ENCODE results near the gene LAMA2.
A peak's percentile ranks its signal among the peaks of the same experiment; 100 is the strongest.

Gene LAMA2

DNA sequence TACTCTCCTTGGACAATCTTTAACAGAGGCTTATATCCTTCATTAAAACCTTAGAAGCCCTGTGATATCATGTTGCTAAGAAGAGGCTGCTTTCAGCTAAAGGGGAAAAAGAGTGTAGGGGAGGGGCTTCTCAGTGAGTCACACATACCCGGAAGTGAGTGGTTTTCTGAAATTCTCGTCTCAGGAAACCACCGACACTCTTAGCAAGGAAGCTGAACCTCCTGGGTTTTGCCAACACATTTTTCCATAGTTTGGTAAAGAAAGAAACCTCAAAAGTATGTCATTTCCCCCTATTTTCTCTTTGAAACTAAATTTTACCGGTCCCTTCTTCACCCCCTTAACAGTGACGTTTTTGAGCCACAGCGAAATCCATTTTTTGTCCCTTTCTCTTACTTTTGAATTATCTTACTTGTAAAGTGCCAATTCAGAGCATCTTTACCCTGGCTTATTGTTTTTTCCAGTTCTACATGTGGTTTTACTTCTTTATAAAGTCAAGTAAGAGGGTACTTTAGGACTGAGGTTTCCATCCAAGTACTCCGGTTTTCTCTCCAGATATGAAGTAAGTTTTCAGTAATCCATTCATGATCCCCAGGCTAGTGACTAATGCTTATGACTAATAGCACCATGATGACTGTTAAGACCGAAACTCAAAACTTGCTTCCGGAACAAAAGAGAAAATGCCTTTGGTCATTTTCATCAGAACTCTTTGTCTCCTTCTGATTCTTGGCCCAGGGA is 607.8 kb downstream of the LAMA2 start:
- DNase-seq (ENCODE audit: low spot score) = no peak

DNA sequence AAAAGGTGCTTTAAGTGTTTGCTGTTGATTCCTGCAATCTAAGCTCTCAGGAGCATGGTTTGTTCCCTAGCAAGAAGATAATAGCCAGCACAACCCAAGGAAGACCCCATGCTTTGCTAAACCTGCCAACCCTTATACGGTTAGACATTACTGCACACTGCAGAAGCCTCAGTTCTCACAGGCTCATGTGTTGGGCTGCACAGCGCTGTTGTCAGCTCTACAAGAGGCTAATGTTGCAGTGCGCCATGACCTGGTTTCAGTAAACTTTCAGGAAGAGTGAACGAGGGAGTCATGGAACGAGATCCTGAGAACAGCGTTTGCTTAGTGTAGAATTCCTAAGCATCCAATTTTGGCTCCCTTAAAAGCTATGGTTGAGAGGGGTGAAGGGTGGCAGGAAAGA is 608.5 kb downstream of the LAMA2 start:
- no peak for DNase-seq (ENCODE audit: low spot score)

DNA sequence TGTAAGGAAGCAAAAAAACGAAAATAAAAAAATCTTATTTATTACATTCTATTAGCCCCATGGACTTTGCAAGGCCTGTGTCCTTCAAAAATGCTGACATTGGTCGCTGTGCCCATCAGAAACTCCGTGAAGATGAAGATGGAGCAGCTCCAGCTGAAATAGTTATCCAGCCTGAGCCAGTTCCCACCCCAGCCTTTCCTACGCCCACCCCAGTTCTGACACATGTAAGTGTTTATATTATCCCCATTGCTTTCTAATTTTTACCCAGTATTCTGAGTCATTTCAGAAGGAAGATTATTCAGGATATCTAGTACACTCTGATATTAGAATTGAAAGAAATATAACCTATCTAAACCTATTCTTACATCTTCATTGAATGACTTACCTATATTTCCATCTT is 609.3 kb downstream of the LAMA2 start:
- no peak for DNase-seq (ENCODE audit: low spot score)

DNA sequence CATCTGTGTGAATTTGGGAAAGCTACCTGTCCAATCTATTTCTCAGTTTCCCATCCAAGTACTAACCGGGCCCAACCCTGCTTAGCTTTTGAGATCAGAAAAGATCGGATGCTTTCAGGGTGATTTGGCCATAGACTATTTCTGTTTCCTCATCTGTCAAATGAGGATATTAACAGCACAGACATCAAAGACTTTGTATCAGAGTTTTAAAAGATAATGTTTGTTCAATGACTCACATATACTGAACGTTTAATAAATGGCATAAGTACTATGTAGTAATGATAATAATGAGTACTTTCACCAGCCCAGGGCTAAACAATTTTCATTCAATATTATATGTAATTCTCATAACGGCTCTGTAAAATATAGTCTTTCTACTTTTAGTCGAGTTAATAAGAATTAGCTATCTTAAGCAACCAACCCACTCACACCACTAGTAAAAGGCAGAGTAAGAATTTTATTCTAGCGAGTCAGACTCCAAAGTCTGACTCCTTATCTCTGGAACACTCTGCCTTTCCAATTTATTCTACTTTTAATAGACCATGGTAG is 610.5 kb downstream of the LAMA2 start:
- DNase-seq (ENCODE audit: low spot score) = no peak

DNA sequence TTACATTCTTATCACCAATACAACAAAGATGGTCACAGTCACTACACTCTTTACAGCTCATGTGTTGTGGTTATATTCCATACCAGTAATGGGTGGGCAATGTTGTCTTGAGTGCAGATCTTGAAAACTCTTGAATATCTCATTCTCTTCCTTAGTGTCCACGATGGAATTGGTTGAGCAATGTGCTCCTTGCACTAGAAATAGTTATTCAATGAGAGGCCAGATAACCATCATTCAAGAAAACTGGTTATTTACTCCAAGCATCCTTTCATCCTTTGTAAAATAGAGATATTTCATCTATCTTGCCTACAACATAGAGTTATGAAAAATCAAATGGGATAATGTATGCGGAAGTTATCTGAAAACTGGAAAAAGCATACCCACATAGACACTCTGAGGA is 611.2 kb downstream of the LAMA2 start:
- DNase-seq (ENCODE audit: low spot score) = no peak

GRCh38 chr6:129494586-129494985 is 611.6 kb downstream of the LAMA2 start:
- no peak for DNase-seq (ENCODE audit: low spot score)

DNA sequence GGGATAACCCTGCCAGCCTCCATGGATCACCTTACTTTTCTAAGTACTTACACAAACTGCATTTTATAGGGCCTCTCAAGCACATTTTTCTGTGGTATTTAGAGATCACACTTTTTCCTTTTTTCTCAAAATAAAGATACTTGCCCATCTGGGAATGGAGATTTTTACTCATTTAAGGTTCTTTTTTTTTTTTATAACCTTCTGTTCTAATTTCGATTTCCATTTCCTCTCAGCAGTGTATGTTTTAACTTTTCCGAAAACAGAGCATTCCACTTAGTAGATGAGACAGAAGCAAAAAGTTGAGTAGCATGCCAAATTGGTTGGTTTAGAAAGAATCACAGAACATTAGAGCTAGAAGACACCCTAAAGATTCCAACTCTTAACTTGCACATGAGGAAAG is 612.7 kb downstream of the LAMA2 start:
- DNase-seq (ENCODE audit: low spot score) = no peak

DNA sequence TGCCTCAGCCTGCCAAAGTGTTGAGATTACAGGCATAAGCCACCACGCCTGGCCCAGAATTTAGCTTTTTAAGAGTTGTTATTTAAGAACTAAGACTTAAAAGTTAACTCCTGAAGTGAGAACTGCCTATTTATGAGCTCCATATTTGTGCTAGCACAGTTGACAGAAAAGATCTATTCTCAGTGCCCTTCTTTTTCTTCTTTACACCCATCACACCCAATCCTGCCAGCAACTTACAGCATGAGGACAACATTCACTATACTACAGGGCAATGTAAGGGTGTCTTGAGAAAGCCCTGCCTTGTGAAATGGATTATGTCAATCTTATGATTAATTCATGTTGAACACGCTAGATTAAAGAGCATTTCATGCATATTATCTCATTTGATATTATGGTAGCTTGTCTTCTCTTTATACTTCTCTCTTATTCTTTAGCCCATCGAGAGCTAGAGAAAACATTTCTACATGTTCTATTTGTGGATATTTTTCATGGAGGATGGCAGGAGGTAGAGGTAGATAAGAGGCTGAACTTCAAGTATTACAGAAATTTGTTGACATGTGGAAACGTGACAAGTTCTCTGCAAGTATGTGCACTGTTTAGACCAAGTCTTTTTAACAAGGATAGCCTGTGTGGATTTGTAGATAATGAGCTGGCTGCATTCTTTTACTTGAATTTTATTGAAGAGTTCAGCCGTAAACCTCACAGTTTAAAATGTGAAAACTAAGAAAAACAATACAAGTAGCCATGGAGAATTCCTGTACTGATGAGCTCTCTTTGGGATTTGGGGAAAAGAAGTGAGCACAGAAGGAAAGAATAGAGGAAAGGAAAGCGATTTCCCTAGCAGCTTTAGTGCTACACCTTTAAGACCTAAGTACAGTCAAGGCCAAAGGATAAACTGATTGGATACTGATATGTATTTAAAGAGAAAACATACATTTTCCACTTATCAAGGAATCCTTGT is 614.8 kb downstream of the LAMA2 start:
- DNase-seq (ENCODE audit: low spot score) = no peak

- DNase-seq (ENCODE audit: low spot score) = no peak
Observed at GRCh38 chr6:129498541-129498940, 615.6 kb downstream of the LAMA2 start.

GRCh38 chr6:129498950-129499842 is 616.3 kb downstream of the LAMA2 start:
- peak; percentile 71 for DNase-seq (ENCODE audit: low spot score)

DNA sequence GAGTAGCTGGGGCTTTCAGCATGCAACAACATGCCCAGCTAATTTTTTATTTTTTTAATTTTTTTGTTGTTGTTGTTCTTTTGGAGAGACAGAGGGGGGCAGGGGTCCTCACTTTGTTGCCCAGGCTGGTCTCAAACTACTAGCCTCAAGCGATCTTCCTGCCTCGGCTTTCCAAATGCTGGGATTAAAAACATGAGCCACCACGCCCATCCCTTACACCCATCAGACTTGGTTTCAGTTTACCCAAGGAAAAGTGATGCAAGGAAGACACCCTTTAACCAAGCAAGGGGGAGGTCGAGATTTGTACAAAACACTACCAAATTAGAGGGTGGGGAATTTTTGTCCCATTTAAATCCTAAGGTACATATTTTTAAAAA is 616.9 kb downstream of the LAMA2 start:
- DNase-seq (ENCODE audit: low spot score) = no peak

DNA sequence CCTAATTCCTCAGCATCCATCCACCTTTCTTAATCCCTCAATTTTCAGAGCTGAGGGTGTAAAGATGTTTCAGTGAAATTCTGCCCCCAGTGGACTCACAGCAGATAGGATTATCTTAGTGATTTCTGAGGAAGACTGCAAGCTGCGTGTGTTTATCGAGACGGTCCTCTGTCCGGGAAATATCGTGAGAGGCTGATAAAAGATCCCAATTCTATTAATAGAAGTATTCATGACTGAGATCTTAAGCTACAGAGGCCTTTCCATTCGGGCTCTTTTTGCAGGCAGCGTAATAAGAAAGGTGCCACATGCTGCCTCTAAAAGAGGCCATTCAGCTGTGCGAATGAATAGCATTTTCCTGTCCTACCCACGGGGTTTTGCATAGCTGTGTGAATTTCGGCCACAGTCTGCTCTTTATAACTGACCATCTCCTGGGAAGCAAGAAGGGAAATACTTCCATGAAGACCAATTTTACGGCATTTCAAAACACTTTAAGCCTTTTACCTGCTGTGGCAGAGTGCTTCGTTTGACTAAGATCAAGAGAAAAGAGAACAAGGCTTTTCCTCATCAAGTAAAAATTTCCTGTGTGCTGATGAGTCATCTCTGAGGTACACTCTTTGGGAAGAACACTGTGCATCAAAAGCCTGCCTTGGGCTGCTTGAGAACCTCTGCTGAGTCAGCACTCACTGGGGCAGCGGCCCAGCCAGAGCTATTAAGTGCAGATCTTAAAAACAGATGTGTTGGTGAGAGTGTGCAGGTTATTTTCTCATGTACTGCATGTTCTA is 618.2 kb downstream of the LAMA2 start:
- DNase-seq (ENCODE audit: low spot score) = peak; percentile 95

- no peak for DNase-seq (ENCODE audit: low spot score)
Observed at GRCh38 chr6:129501740-129502660, 619.1 kb downstream of the LAMA2 start.

- no peak for DNase-seq (ENCODE audit: low spot score)
Observed at GRCh38 chr6:129504456-129504855, 621.5 kb downstream of the LAMA2 start.

GRCh38 chr6:129507059-129507807 is 624.3 kb downstream of the LAMA2 start:
- no peak for DNase-seq (ENCODE audit: low spot score)

GRCh38 chr6:129507846-129508245 is 624.9 kb downstream of the LAMA2 start:
- DNase-seq (ENCODE audit: low spot score) = no peak

- DNase-seq (ENCODE audit: low spot score) = peak; percentile 78
Observed at GRCh38 chr6:129508477-129509145, 625.7 kb downstream of the LAMA2 start.

DNA sequence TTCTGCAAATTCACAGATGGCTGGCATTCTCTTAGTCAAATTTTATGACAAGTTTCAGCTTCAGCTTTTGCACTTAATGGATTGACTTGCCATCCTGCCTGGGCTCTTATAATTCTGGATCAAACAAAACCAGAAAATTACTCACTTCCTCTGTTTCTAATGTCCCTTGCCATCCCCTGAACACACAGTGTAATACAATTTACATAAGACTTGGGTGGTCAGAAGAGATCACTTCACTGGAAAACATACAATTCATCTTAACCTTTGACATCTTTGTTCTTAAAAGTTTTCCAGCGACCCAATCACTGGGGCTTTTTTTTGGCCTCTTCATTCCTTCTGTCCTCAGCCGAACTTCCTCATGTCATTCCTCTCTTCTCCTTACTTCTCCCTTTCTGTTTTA is 628.0 kb downstream of the LAMA2 start:
- DNase-seq (ENCODE audit: low spot score) = no peak

Data from SK-N-DZ (cell line).